ENCODE measurements around the gene ZNF32.

The ZNF32 gene

GRCh38 chr10:43674553-43675210 is 26.0 kb upstream of the ZNF32 start:
- DNase-seq (no peak), ATAC-seq (replicated peaks) (no peak)
- Mint-ChIP-seq H3K36me3 (ENCODE audit: insufficient read depth) (no peaks in the 10 kb centered on the region), H3K4me1 (ENCODE audit: low read depth in 2 of 2) (no peaks in the 10 kb centered on the region), H3K27me3 (peaks cover 40 to 74% of the 10 kb centered on the region in 2 donors), H3K4me3 (no peak overlapping the region), H3K27ac (no peak overlapping the region), H3K9me3 (no peaks in the 10 kb centered on the region)

- Mint-ChIP-seq H3K4me1 (ENCODE audit: low read depth in 2 of 2) (no peaks in the 10 kb centered on the region), H3K4me3 (no peak overlapping the region), H3K27ac (no peak overlapping the region), H3K27me3 (peaks cover 45 to 74% of the 10 kb centered on the region in 2 donors), H3K36me3 (ENCODE audit: insufficient read depth) (no peaks in the 10 kb centered on the region), H3K9me3 (no peaks in the 10 kb centered on the region)
- ATAC-seq (replicated peaks) = no peak
- DNase-seq = no peak
Observed at GRCh38 chr10:43673471-43673870, 24.8 kb upstream of the ZNF32 start.

DNA sequence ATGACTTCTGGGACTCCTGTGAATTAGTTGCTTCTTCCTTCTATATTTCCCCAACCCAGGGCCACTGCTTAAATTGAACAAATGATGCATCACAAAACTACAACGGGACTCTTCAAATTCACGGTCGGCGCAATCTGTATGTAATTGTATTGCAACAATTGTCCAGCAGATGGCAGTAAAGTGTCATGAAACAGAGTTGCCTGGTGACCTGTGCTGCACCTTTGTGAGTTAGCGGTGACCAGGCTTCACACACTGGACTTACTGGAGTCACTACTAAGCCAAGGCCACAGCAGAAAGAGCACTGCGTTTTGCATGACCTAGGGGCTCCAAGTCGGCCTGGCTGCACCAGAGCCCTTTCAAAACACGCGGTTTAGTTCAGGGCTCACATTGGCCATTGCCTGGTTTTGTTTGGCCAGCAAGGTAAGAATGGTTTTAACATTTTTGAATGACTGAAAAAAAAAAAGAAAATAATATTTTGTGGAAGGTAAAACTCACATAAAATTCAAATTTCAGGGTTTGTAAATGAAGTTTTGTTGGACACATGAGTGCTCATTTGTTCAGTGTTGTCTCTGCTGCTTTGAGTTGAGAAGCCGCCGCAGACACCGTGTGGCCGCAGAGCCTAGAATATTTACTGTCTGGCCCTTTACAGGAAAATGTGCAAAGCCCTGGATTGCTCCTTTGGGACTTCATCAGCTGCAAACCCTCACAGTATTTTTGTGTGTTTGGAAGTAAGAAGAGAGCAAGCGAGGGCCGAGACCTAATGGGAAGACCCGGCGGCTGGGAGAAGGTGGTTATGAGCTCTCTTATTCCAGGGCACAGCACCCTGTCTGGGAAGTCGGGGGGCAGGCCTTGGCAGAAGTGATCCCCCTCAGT is 23.2 kb upstream of the ZNF32 start:
- no peak overlapping the region for H3K27ac Mint-ChIP-seq

GRCh38 chr10:43669386-43669785 is 20.7 kb upstream of the ZNF32 start:
- Mint-ChIP-seq H3K4me1 (ENCODE audit: low read depth in 2 of 2) (no peaks in the 10 kb centered on the region), H3K27me3 (peaks cover 40 to 76% of the 10 kb centered on the region in 2 donors), H3K9me3 (no peaks in the 10 kb centered on the region), H3K36me3 (ENCODE audit: insufficient read depth) (peaks cover 4% of the 10 kb centered on the region), H3K27ac (no peak overlapping the region), H3K4me3 (no peak overlapping the region)
- no peak for ATAC-seq (replicated peaks)
- no peak for DNase-seq

More for the DNA sequence above, 23.2 kb upstream of the ZNF32 start:
- no peak overlapping the region for H3K4me3 Mint-ChIP-seq
- H3K9me3 Mint-ChIP-seq = no peaks in the 10 kb centered on the region
- H3K4me1 Mint-ChIP-seq (ENCODE audit: low read depth in 2 of 2) = no peaks in the 10 kb centered on the region
- H3K27me3 Mint-ChIP-seq = peaks cover 44 to 75% of the 10 kb centered on the region in 2 donors
- peak; percentile 58 to 63 (median 62) for DNase-seq
- peaks cover 4% of the 10 kb centered on the region for H3K36me3 Mint-ChIP-seq (ENCODE audit: insufficient read depth)
- peak; percentile 73 for ATAC-seq (replicated peaks)

DNA sequence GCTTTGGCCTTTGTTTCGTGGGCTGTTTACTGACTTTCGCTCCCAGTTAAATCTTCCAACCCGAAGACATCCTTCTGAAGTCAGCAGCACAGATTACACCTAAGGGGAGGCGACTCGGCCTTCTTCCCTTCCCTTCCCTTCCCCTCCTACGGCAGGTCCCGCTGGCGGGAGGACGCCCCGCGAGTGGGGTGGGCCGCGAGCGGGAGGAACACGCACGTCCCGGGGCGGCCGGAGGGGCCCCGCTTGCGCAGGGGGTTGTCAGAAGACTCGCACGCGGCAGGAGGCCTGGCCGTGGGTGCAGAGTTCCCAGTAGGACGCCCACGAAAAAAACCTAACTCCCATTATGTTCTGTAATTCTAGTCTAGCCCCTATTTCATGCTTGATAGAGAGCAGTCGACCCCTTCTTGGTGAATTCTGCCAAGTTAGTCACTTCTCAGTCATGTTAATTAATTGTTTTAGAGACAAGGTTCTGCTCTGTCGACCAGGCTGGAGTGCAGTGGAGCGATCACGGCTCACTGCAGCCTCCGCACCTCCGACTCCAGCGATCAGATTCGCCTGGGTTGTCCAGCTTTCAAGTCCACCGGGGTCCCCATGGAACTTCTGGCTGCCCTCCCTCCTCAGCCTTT is 19.2 kb upstream of the ZNF32 start:
- Mint-ChIP-seq H3K9me3 (peaks cover 0 to 2% of the 10 kb centered on the region in 2 donors), H3K4me3 (no peak overlapping the region), H3K27me3 (peaks cover 32 to 65% of the 10 kb centered on the region in 2 donors), H3K36me3 (ENCODE audit: insufficient read depth) (peaks cover 4% of the 10 kb centered on the region), H3K27ac (no peak overlapping the region), H3K4me1 (ENCODE audit: low read depth in 2 of 2) (no peaks in the 10 kb centered on the region)
- DNase-seq = no peak
- ATAC-seq (replicated peaks) = no peak

DNA sequence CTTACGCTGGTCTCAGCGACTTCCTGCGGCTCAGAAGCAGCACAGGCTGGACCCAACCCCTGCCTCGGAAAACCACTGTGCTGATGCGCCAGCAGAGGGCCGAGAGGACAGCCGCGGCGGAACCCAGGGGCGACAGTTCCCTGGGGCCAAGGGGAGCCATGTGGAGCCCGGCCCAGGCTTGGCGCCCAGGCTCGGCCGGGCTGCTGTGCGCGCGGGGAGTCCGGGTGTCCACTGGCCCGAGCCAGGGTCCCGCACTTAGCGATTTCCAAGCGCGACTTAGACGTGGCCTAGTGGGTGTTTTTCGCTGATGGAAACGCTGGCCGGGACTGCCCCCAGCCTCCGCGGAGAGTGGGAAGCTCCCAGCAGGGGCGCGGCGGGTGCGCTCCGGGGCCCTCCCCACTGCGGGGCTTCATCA is 18.6 kb upstream of the ZNF32 start:
- no peak overlapping the region for H3K27ac Mint-ChIP-seq
- H3K9me3 Mint-ChIP-seq = peaks cover 0 to 4% of the 10 kb centered on the region in 2 donors
- no peak overlapping the region for H3K4me3 Mint-ChIP-seq
- peaks cover 4% of the 10 kb centered on the region for H3K36me3 Mint-ChIP-seq (ENCODE audit: insufficient read depth)
- DNase-seq (no peak), ATAC-seq (replicated peaks) (no peak)
- H3K4me1 Mint-ChIP-seq (ENCODE audit: low read depth in 2 of 2) = no peaks in the 10 kb centered on the region
- peaks cover 32 to 62% of the 10 kb centered on the region in 2 donors for H3K27me3 Mint-ChIP-seq

GRCh38 chr10:43666552-43666951 is 17.9 kb upstream of the ZNF32 start:
- Mint-ChIP-seq H3K27ac (no peak overlapping the region), H3K4me1 (ENCODE audit: low read depth in 2 of 2) (no peaks in the 10 kb centered on the region), H3K27me3 (peaks cover 29 to 58% of the 10 kb centered on the region in 2 donors), H3K9me3 (peaks cover 0 to 4% of the 10 kb centered on the region in 2 donors), H3K36me3 (ENCODE audit: insufficient read depth) (peaks cover 4% of the 10 kb centered on the region), H3K4me3 (no peak overlapping the region)
- ATAC-seq (replicated peaks) = no peak
- no peak for DNase-seq

- no peak for DNase-seq
- H3K4me3 Mint-ChIP-seq = no peak overlapping the region
- H3K27me3 Mint-ChIP-seq = peaks cover 20 to 48% of the 10 kb centered on the region in 2 donors
- no peaks in the 10 kb centered on the region for H3K4me1 Mint-ChIP-seq (ENCODE audit: low read depth in 2 of 2)
- peaks cover 4% of the 10 kb centered on the region for H3K36me3 Mint-ChIP-seq (ENCODE audit: insufficient read depth)
- ATAC-seq (replicated peaks) = no peak
- peaks cover 0 to 4% of the 10 kb centered on the region in 2 donors for H3K9me3 Mint-ChIP-seq
- H3K27ac Mint-ChIP-seq = no peak overlapping the region
Observed at GRCh38 chr10:43665054-43665453, 16.4 kb upstream of the ZNF32 start.

DNA sequence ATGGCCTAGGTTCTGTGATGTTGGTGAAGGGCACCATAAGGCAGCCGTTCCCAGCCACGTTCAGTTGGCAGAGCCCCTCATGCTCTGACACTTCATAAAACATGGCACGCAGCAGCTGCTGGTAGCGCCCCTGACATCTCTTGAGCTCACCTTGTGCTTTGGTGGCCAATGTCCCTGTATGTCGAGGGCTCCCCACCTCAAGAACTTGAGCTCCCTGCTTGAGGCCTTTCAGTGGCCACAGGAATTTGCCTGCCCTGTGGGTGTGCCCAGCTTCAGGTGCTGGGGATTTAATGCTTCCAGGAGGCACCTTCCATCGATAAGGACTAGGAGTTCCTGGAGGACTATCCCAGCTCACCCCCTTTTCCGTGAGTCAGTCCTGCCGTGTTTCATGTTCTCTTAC is 9.5 kb upstream of the ZNF32 start:
- ATAC-seq (replicated peaks) (no peak), DNase-seq (no peak)
- H3K27me3 Mint-ChIP-seq = peaks cover 18 to 47% of the 10 kb centered on the region in 2 donors
- H3K4me1 Mint-ChIP-seq (ENCODE audit: low read depth in 2 of 2) = no peaks in the 10 kb centered on the region
- H3K9me3 Mint-ChIP-seq = peaks cover 0 to 2% of the 10 kb centered on the region in 2 donors
- no peak overlapping the region for H3K4me3 Mint-ChIP-seq
- H3K27ac Mint-ChIP-seq = no peak overlapping the region
- no peaks in the 10 kb centered on the region for H3K36me3 Mint-ChIP-seq (ENCODE audit: insufficient read depth)

GRCh38 chr10:43655311-43655710 is 6.6 kb upstream of the ZNF32 start:
- H3K27ac Mint-ChIP-seq = no peak overlapping the region
- no peak for DNase-seq
- ATAC-seq (replicated peaks) = no peak
- H3K4me1 Mint-ChIP-seq (ENCODE audit: low read depth in 2 of 2) = no peaks in the 10 kb centered on the region
- H3K27me3 Mint-ChIP-seq = peaks cover 22 to 52% of the 10 kb centered on the region in 2 donors
- no peaks in the 10 kb centered on the region for H3K9me3 Mint-ChIP-seq
- no peaks in the 10 kb centered on the region for H3K36me3 Mint-ChIP-seq (ENCODE audit: insufficient read depth)
- no peak overlapping the region for H3K4me3 Mint-ChIP-seq

- no peaks in the 10 kb centered on the region for H3K9me3 Mint-ChIP-seq
- H3K4me3 Mint-ChIP-seq = no peak overlapping the region
- H3K4me1 Mint-ChIP-seq (ENCODE audit: low read depth in 2 of 2) = peaks cover 6 to 8% of the 10 kb centered on the region in 2 donors
- H3K27ac Mint-ChIP-seq = no peak overlapping the region
- no peak for DNase-seq
- peaks cover 19 to 44% of the 10 kb centered on the region in 2 donors for H3K27me3 Mint-ChIP-seq
- ATAC-seq (replicated peaks) = no peak
- no peaks in the 10 kb centered on the region for H3K36me3 Mint-ChIP-seq (ENCODE audit: insufficient read depth)
Observed at GRCh38 chr10:43653746-43654145, 5.1 kb upstream of the ZNF32 start.

- Mint-ChIP-seq H3K4me1 (ENCODE audit: low read depth in 2 of 2) (peaks cover 10 to 18% of the 10 kb centered on the region in 2 donors), H3K9me3 (peaks cover 7 to 14% of the 10 kb centered on the region in 2 donors), H3K27me3 (peaks cover 4 to 24% of the 10 kb centered on the region in 2 donors), H3K27ac (peak overlapping the region; percentile 85 to 95), H3K36me3 (ENCODE audit: insufficient read depth) (peaks cover 17% of the 10 kb centered on the region), H3K4me3 (peak overlapping the region; percentile 90 to 97)
- ATAC-seq (replicated peaks) (no peak), DNase-seq (no peak)
Observed at GRCh38 chr10:43649185-43649523, 473 bp upstream of the ZNF32 start.

DNA sequence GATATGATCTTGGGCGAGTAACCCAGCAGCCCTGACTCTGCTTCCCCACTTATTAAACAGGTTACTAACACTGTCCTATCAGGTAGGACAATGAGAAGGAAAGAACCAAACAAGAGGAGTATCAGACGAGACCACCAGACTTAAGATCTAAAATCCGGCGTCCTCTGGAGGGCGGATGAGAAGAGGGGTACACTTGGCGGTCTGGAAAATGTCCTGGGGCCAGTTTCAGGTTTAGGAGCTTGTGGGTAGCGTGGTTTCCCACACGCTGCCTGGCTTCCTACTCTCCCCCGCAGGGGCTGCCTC is 635 bp downstream of the ZNF32 start:
- H3K4me1 Mint-ChIP-seq (ENCODE audit: low read depth in 2 of 2) = peaks cover 10 to 18% of the 10 kb centered on the region in 2 donors
- H3K36me3 Mint-ChIP-seq (ENCODE audit: insufficient read depth) = peaks cover 18% of the 10 kb centered on the region
- no peak for ATAC-seq (replicated peaks)

More for the DNA sequence above, 635 bp downstream of the ZNF32 start:
- Mint-ChIP-seq H3K27ac (peak overlapping the region; percentile 85 to 95), H3K4me3 (peak overlapping the region; percentile 90 to 97), H3K9me3 (peaks cover 7 to 14% of the 10 kb centered on the region in 2 donors), H3K27me3 (peaks cover 4 to 14% of the 10 kb centered on the region in 2 donors)
- DNase-seq = no peak
